Osteocyte (in vitro differentiated cells): ENCODE measurements around the gene PTPRR. TPM values are rescaled to one million over a fixed set of nuclear protein-coding genes. Genes with fewer than 3 reads are reported as not detected.

Experiments
- DNase-seq: peaks from one replicate; pipeline ENCODE4 v3.0.0; 2021; ENCODE audit warnings: mixed read lengths; ENCODE audit not compliant: unreplicated experiment; ENCODE audit errors: extremely low spot score
- H3K27ac Mint-ChIP-seq: one replicate; pipeline ENCODE4 v1.8.0; 2021; ENCODE audit warnings: mild to moderate bottlenecking, mixed read lengths; ENCODE audit not compliant: unreplicated experiment
- H3K27me3 Mint-ChIP-seq: one replicate; pipeline ENCODE4 v1.8.0; 2021; ENCODE audit warnings: mixed read lengths; ENCODE audit not compliant: unreplicated experiment
- H3K36me3 Mint-ChIP-seq: one replicate; pipeline ENCODE4 v1.8.0; 2021; ENCODE audit warnings: mixed read lengths; ENCODE audit not compliant: unreplicated experiment
- H3K4me1 Mint-ChIP-seq: one replicate; pipeline ENCODE4 v1.8.0; 2021; ENCODE audit warnings: mixed read lengths; ENCODE audit not compliant: unreplicated experiment
- H3K4me3 Mint-ChIP-seq: one replicate; pipeline ENCODE4 v1.8.0; 2021; ENCODE audit warnings: mild to moderate bottlenecking, moderate library complexity, mixed read lengths; ENCODE audit not compliant: unreplicated experiment
- H3K9me3 Mint-ChIP-seq: one replicate; pipeline ENCODE4 v1.8.0; 2021; ENCODE audit warnings: mixed read lengths; ENCODE audit not compliant: unreplicated experiment
- total RNA-seq: library from RNA; stranded (reverse); gene quantifications from 2 replicates; pipeline ENCODE4 v1.2.1, GENCODE V29; 2021
- TF ChIP-seq, protein P1 (sequence below): fragments of 200-600 bp; sonication (generic); IDR thresholded peaks from 2 replicates; pipeline ENCODE4 v1.5.0; 2021; ENCODE audit warnings: antibody characterized with exemption, mild to moderate bottlenecking, moderate library complexity

The PTPRR gene
- total RNA-seq, 1 donor from 2014 or later = 0.21 TPM

DNA sequence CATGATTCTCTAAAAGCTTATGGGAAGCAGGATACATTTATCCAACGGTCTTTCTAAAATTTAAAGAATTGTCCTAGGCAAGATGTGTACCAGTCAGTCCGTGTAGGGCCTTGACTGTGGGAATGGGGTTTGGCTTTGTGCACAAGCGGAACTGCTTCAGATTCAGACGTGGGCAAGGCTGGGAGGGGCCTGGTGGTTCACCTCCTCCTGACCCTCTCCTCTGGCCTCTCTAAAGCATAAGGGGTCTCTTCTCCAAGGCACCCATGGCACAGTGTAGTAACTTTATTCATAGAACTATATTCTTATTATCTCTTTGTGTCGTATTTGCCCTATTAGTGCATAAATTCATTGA is 162.1 kb downstream of the PTPRR start:
- no peak overlapping the region for H3K27ac Mint-ChIP-seq
- H3K4me3 Mint-ChIP-seq = no peak overlapping the region
- H3K27me3 Mint-ChIP-seq = peaks cover 17% of the 10 kb centered on the region
- TF ChIP-seq, protein P1, sequence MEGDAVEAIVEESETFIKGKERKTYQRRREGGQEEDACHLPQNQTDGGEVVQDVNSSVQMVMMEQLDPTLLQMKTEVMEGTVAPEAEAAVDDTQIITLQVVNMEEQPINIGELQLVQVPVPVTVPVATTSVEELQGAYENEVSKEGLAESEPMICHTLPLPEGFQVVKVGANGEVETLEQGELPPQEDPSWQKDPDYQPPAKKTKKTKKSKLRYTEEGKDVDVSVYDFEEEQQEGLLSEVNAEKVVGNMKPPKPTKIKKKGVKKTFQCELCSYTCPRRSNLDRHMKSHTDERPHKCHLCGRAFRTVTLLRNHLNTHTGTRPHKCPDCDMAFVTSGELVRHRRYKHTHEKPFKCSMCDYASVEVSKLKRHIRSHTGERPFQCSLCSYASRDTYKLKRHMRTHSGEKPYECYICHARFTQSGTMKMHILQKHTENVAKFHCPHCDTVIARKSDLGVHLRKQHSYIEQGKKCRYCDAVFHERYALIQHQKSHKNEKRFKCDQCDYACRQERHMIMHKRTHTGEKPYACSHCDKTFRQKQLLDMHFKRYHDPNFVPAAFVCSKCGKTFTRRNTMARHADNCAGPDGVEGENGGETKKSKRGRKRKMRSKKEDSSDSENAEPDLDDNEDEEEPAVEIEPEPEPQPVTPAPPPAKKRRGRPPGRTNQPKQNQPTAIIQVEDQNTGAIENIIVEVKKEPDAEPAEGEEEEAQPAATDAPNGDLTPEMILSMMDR = no peak
- DNase-seq = no peak
- H3K36me3 Mint-ChIP-seq = no peaks in the 10 kb centered on the region
- H3K4me1 Mint-ChIP-seq = no peaks in the 10 kb centered on the region
- H3K9me3 Mint-ChIP-seq = no peaks in the 10 kb centered on the region

DNA sequence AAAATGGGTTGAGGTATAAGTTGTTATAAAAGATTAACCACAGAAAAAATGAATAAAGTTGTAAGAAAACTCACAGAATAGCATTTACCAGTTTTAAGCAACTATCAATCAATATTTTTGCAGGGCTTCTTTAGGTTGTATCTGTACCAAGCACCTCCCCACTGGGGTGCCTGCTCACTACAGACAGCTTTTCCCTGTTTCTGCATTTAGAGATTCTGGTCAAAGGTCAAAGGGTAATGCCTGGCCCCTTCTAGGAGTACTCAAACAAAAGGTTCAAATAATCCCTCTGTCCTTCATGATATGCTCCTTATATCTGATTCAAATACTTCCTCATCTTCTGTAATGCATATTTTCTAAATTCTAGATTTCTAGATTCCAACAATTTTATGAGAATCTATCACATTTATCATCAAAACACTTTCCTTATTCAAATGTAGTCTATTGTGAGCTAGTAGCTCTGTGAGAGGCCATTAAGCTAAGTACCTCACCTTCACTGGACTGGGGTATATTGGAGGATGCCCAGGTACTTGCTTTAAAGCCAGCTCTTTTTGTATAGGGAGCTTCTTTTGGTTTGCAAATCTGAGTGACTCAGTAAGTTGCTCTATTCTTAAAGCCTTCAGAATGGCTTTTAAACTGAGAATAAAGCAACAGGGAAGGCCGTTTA is 162.6 kb downstream of the PTPRR start:
- Mint-ChIP-seq H3K27ac (no peak overlapping the region), H3K4me1 (no peaks in the 10 kb centered on the region), H3K36me3 (no peaks in the 10 kb centered on the region), H3K27me3 (peaks cover 20% of the 10 kb centered on the region), H3K9me3 (no peaks in the 10 kb centered on the region), H3K4me3 (no peak overlapping the region)
- TF ChIP-seq, protein P1 = no peak
- no peak for DNase-seq

DNA sequence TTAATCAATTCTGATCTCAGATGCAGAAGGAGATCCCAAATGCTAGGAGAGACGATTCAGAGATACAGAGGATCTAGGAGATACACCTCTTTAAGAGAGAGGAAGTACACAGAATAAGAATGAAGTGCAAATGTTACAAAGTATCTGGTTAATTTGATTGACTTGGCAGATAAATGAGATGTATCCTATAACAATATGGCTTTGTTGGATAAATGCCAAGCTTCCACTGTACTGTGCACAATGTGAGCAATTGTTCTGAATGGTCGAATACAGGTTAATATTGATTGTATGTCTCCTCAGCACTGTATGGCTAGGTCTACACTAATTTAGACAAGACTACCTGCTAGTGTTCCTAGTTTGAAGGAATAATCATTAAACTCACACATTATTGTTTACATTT is 163.7 kb downstream of the PTPRR start:
- no peaks in the 10 kb centered on the region for H3K4me1 Mint-ChIP-seq
- DNase-seq = no peak
- H3K27ac Mint-ChIP-seq = no peak overlapping the region
- no peak overlapping the region for H3K4me3 Mint-ChIP-seq
- no peaks in the 10 kb centered on the region for H3K9me3 Mint-ChIP-seq
- H3K36me3 Mint-ChIP-seq = no peaks in the 10 kb centered on the region
- peaks cover 26% of the 10 kb centered on the region for H3K27me3 Mint-ChIP-seq
- TF ChIP-seq, protein P1 = no peak

DNA sequence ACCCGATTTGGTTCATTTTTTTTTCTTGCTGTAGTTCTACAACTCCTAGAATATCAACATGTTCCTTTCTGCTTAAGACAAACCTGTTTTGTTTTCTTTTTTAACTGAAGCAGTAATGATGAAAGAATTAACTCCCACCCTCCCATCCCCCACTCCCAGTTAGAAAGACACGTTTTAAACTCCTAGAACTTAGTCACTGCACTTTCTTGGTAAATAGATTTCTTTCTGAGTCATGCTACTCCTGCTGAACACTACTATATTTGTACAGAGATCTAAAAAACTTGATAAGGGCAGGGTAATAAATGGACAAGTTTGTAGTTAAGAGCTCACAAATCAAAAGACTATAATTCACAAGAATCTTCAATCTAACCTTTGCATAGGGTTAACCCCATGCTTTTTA is 164.4 kb downstream of the PTPRR start:
- no peak overlapping the region for H3K27ac Mint-ChIP-seq
- no peaks in the 10 kb centered on the region for H3K9me3 Mint-ChIP-seq
- H3K27me3 Mint-ChIP-seq = peaks cover 31% of the 10 kb centered on the region
- TF ChIP-seq, protein P1 = no peak
- H3K4me1 Mint-ChIP-seq = no peaks in the 10 kb centered on the region
- H3K4me3 Mint-ChIP-seq = no peak overlapping the region
- no peaks in the 10 kb centered on the region for H3K36me3 Mint-ChIP-seq
- no peak for DNase-seq

DNA sequence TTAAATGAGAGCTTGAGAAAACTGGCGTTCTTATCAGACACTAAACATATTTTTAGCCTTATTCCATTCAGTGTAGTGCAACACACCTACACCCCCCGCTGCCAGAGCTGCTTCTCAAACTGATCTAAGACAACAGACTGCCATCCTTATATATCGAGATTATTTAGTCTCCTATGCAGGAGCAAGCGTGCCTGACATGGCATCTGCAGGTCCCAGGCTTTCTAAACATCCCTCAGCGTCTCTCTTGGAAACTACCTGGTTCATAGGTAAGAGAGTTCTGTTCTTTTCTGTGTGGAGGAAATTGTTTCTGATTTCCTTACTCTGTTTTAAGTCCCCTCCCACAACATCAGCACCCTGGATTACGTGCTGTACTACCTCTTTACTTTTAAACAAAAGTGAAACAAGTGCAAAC is 166.2 kb downstream of the PTPRR start:
- TF ChIP-seq, protein P1 = no peak
- H3K4me3 Mint-ChIP-seq = no peak overlapping the region
- no peak for DNase-seq
- no peak overlapping the region for H3K27ac Mint-ChIP-seq
- H3K4me1 Mint-ChIP-seq = no peaks in the 10 kb centered on the region
- no peaks in the 10 kb centered on the region for H3K36me3 Mint-ChIP-seq
- peaks cover 27% of the 10 kb centered on the region for H3K27me3 Mint-ChIP-seq
- H3K9me3 Mint-ChIP-seq = no peaks in the 10 kb centered on the region
